ENCODE results near the gene LGALS3BP. TPM values are rescaled to one million over a fixed set of nuclear protein-coding genes. Genes with fewer than 3 reads are reported as not detected.

The LGALS3BP gene
- total and polyA plus RNA-seq, 2 of the 13 experiments (the other 11 are each of a cell fraction or from before 2014, with no cell fraction given), result 137 to 332 TPM

- TF ChIP-seq ZNF816 (CRISPR knock-in tag; IDR thresholded peaks at IDR 0.05; ENCODE audit: borderline replicate concordance), result no peak
- peak; percentile 74 for TF ChIP-seq HDAC1 (CRISPR knock-in tag; IDR thresholded peaks at IDR 0.05)
- no peak for TF ChIP-seq ZNF883 (CRISPR knock-in tag; IDR thresholded peaks at IDR 0.05; ENCODE audit: not compliant biosample characterization)
- TF ChIP-seq GTF2F1 (IDR thresholded peaks at IDR 0.05; ENCODE audit: low read length), result no peak; the same call in 1 of the 2 replicates
- TF ChIP-seq ZNF468 (CRISPR knock-in tag; IDR thresholded peaks at IDR 0.05), result 0 out of 2 replicates have a peak, but pooled peaks have one; percentile 55
- TF ChIP-seq MLXIP (CRISPR knock-in tag; IDR thresholded peaks at IDR 0.05; ENCODE audit: borderline replicate concordance), result no peak
- no peak for TF ChIP-seq TIGD3 (CRISPR knock-in tag; IDR thresholded peaks at IDR 0.05; ENCODE audit: borderline replicate concordance)
- TF ChIP-seq ZBTB42 (CRISPR knock-in tag; IDR thresholded peaks at IDR 0.05), result no peak
- TF ChIP-seq AKAP8 (CRISPR knock-in tag; IDR thresholded peaks at IDR 0.05), result no peak
- 0 out of 2 replicates have a peak, but pooled peaks have one; percentile 21 for TF ChIP-seq ELF1 (CRISPR knock-in tag; IDR thresholded peaks at IDR 0.05)
- no peak for TF ChIP-seq MZF1 (CRISPR knock-in tag; IDR thresholded peaks at IDR 0.05; ENCODE audit: borderline replicate concordance)
- TF ChIP-seq KMT2A (CRISPR knock-in tag; IDR thresholded peaks at IDR 0.05), result no peak
- TF ChIP-seq CREM (IDR thresholded peaks at IDR 0.05), result peak; percentile 49
- no peak for TF ChIP-seq CREM (CRISPR knock-in tag; IDR thresholded peaks at IDR 0.05)
- TF ChIP-seq ZNF746 (CRISPR knock-in tag; IDR thresholded peaks at IDR 0.05), result no peak
- TF ChIP-seq ZNF180 (CRISPR knock-in tag; IDR thresholded peaks at IDR 0.05; ENCODE audit: borderline replicate concordance, low read depth), result no peak
- no peak for TF ChIP-seq TMF1 (CRISPR knock-in tag; IDR thresholded peaks at IDR 0.05; ENCODE audit: low read depth)
- no peak for TF ChIP-seq ZUFSP (CRISPR knock-in tag; IDR thresholded peaks at IDR 0.05; ENCODE audit: borderline replicate concordance)
- TF ChIP-seq NFIC (IDR thresholded peaks at IDR 0.05; ENCODE audit: low read length), result no peak
- no peak for TF ChIP-seq GPBP1L1 (CRISPR knock-in tag; IDR thresholded peaks at IDR 0.05)
Measured at GRCh38 chr17:78933025-78933958, 46.4 kb downstream of the LGALS3BP start (continued).

Measured in HepG2 (cell line).